Stimulated activated CD8-positive, alpha-beta memory T cell treated with anti-CD3 and anti-CD28 coated beads, Interleukin-12 subunit alpha, Interleukin-12 subunit beta, amount 100 ng/mL, for 1 hour (primary cell): Measurements from ENCODE around the gene GNG13.
A peak's percentile ranks its signal among the peaks of the same experiment; 100 is the strongest.

Experiments
- DNase-seq: peaks from one replicate; pipeline ENCODE4 v3.0.0-alpha.2; 2020; ENCODE audit warnings: low read depth

The GNG13 gene

DNA sequence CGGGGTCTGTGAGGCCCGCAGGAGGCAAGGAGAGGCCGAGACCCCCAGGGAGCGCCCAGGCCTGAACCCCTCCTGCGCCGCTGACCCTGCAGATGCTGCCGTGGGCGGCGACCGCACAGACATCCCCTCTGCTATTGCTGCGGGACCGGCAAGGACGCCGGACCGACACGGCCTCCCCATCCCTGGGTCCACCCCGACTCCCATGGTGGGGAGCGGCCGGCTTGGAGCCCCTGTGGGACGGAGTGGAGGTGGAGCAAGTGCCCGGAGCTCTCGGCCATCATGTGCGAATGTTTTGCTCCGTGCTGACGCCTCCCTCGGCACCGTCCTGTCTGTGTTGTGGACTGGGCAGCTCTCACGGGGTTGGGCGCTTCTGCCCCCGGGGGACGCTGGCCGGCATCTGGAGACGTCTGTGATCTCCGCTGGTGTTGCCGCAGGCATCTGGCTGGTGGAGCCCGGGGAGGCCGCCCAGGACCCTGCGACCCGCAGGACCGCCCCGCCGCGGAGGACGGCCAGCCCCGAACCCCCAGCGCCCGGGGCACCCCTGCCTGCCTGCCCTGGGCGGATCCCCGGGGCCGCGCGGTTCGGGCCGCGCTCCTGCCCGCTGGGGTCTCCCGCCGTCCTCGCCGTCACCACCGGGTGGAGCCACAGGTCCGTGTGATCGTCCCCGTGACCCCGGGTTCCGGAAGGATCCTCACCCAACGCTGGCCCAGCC, 12.8 kb upstream of the GNG13 start:
- peak; percentile 27 for DNase-seq

GRCh38 chr16:808085-808386, 7.5 kb upstream of the GNG13 start:
- no peak for DNase-seq

- DNase-seq, result peak; percentile 62
These were observed 7.0 kb upstream of the GNG13 start for GRCh38 chr16:807347-808084.

GRCh38 chr16:805474-805873, 4.9 kb upstream of the GNG13 start:
- no peak for DNase-seq

- DNase-seq, result no peak
These were observed 3.9 kb upstream of the GNG13 start for GRCh38 chr16:804193-805048.

DNA sequence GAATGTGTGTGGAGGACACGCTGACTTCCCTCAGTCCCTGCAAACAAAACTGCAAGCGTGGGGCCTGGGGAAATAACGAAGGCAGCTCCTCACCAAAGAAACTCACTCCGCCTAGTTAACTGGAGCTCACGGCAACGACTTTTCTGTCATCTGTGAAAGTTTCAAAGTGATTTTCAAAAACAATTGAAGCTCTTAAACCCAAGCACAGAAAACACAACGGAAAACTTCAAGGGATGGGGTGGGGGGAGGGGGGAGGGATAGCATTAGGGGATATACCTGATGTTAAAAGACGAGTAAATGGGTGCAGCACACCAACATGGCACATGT, 3.2 kb upstream of the GNG13 start:
- no peak for DNase-seq

DNA sequence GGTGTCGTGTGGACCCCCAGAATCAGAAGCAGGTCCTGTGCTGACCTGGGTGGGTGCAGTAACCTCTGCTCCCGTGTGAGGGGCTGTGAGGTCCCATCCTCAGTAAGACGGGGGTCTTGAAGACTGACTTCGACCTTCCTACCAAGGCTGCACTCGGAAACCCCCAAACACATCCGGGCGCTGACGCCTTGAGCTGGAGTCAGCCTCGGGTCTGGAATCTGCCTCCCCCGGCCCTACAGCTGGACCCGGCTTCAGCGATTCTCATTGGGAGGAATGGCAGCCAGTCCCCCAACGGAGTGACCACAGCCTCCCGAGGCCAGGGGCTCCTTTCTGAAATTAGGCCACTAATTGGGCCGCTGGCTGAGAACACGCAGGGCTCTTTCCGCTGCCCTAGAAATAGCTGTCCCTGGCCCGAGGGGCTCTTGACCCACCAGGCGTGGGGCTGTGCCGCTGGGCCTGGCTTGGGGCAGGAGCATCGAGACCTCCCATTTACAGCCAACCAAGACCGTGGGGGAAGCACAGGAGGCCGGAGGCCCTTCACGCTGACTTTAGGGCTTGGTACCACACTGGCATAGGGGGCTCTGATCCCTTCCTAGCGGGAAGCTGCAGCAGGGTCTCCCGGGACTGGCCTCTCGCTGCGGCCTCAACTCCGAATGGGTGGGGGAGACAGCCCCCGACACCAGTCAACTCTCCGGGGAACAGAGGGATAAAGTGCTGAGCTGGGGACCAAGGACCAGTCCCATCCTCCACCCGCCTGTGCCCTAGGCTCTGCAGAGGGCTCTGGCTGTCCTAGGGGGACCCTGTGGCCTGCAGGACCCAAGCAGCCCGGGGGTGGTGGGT, 2.6 kb upstream of the GNG13 start:
- DNase-seq, result no peak

DNA sequence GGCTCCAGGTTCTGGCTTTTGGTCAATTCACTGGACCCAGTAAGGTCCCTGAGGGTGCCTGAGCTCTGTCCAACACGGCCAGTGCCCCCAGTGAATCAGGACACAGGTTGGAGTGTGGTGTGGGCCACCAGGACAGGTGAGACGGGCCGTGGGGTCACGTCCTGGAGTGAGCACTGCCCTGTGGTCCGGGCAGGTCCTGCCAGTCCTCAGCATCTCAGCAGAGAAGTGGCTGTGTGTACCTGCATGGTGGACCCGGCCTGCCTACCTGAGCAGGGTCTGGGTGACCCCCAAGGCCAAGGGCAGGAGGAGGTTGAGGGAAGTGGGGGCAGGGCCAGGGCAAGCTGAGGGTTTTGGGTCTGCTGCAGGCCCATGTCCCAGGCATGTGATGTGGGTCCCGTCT, 1.9 kb upstream of the GNG13 start:
- no peak for DNase-seq

GRCh38 chr16:801584-802363, 1.2 kb upstream of the GNG13 start:
- no peak for DNase-seq

DNA sequence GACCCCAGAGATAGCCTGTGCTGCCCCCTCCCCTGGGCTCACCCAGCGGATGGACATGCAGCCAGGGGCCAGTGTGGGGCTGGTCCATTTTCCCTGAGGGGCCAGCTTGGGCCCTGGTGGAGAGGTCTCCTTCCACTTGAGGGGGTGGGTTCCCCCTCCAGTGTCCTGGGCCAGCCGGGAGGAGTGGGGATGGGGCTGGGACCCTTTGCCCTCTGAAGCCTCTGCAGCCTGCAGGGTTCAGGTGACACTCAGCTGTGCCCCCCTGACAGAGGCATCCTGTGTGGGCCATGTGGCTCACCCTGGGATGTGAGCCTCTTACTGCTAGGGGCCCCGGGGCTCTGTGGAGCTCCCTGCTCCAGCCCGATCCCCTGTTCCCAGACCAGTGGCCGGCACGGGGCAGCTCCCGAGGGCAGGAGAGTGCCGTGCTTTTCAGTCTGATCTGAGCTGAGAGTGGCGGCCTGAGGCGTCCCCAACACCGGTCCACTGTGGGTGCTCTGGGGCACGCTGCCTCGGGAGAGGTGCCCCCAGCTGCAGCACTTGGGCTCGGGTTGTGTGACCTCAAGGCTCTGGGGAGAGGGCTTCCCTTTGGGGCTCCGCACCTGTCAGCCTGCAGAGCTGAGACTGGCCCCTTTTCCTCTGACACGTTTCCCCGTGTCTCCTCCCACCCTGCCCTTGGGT, 439 bp upstream of the GNG13 start:
- DNase-seq, result no peak

DNA sequence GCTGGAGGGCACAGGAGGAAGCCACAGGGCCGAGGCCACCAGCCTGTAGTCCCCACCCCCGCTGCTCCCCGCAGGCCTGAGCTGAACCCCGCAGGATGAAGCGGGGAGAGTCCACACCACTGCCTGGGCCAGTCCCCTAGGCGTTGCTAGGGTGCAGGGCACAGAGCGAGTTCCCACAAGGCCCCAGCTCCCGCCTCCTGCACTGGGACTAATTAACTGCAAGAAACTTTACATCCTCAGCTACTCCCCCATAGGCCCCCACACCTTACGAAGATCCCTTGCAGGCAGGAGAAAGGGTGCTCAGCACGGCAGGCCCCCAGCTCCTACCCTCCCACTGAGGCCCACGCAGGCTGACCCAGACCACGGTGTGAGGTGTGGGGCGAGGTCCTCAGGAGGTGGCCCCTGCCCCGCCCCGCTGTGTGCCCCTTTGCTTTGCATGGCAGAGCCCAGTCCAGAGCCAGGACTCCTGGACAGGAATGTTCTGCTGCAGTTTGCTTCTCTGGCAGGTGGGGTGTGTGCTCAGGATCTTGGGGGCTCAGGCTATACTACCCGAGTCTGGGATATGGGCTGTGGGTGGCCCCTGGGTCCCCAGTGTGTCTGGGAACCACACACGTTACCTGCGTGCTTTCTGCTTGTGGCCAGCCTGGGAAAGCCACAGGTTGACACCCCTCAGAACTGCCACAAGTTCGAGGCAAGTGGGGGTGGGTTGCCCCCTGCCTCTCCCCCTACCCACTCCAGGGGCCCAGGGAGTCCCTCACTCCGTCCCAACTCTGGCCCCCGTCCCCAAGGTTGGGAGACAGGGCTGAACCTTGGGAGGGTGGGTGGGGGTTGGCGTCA, 1.2 kb downstream of the GNG13 start:
- DNase-seq, result no peak

GRCh38 chr16:798666-799065, 1.9 kb downstream of the GNG13 start:
- DNase-seq, result no peak

- DNase-seq, result no peak
These were observed 2.8 kb downstream of the GNG13 start for GRCh38 chr16:797686-798085.

DNA sequence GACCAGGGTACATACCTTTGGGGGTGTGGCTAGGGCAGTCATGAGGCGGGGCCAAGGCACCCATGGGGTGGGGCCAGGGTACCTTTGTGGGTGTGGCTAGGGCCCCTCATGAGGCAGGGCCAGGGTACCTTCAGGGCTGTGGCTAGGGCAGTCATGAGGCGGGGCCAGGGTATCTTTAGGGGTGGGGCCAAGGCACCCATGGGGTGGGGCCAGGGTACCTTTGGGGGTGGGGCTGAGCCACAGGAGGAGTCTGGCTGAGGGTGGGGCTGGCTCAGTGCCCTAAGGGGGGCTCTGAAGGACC, 3.5 kb downstream of the GNG13 start:
- no peak for DNase-seq

GRCh38 chr16:796296-797119, 4.0 kb downstream of the GNG13 start:
- DNase-seq, result no peak

DNA sequence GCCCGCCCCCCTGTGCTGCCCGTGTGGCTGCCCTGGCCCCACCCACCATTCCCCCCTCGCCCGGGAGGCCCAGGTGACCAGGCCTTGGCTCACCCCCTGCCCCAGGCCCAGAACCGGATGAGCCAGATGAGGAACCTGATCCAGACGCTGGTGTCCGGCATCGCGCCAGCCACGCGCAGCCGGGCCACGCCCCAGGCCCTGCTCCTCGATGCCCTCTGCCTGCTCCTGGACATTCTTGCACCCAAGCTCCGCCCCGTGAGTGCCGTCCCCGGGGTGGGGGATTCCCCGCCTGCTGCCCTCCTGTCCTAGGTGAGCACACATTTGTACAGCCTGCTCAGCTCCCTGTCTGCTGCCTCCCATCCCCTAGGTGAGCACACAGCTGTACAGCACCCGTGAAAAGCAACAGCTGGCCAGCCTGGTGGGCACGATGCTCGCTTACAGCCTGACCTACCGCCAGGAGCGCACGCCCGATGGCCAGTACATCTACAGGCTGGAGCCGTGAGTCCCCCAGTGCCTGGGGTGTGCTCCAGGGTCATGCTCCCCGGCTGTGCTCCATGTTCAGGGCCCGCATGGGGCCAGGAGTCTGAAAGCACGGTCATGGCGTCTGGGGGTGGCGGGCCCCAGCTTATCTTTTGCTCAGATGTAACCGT, 4.8 kb downstream of the GNG13 start:
- no peak for DNase-seq

GRCh38 chr16:794853-795466, 5.6 kb downstream of the GNG13 start:
- DNase-seq, result no peak

GRCh38 chr16:794091-794822, 6.3 kb downstream of the GNG13 start:
- DNase-seq, result no peak
